Measurements from ENCODE around the gene NKX2-1.

Gene NKX2-1

GRCh38 chr14:36517242-36518030 is 2.6 kb downstream of the NKX2-1 start:
- no peak for DNase-seq (ENCODE audit: low read depth)

GRCh38 chr14:36516719-36517241 is 3.3 kb downstream of the NKX2-1 start:
- no peak for DNase-seq (ENCODE audit: low read depth)

- DNase-seq (ENCODE audit: low read depth) = no peak
These were observed 3.9 kb downstream of the NKX2-1 start for GRCh38 chr14:36515896-36516718.

GRCh38 chr14:36515105-36515593 is 4.9 kb downstream of the NKX2-1 start:
- no peak for DNase-seq (ENCODE audit: low read depth)

GRCh38 chr14:36514278-36515104 is 5.5 kb downstream of the NKX2-1 start:
- no peak for DNase-seq (ENCODE audit: low read depth)

- DNase-seq (ENCODE audit: low read depth) = no peak
These were observed 6.4 kb downstream of the NKX2-1 start for GRCh38 chr14:36513451-36514277.

- DNase-seq (ENCODE audit: low read depth) = no peak
These were observed 7.0 kb downstream of the NKX2-1 start for GRCh38 chr14:36513012-36513420.

GRCh38 chr14:36512585-36513003 is 7.4 kb downstream of the NKX2-1 start:
- DNase-seq (ENCODE audit: low read depth) = no peak

- DNase-seq (ENCODE audit: low read depth) = no peak
These were observed 7.9 kb downstream of the NKX2-1 start for GRCh38 chr14:36511981-36512584.

- no peak for DNase-seq (ENCODE audit: low read depth)
These were observed 9.2 kb downstream of the NKX2-1 start for GRCh38 chr14:36510874-36511273.

GRCh38 chr14:36510078-36510799 is 9.8 kb downstream of the NKX2-1 start:
- DNase-seq (ENCODE audit: low read depth) = no peak

GRCh38 chr14:36509069-36509917 is 10.7 kb downstream of the NKX2-1 start:
- no peak for DNase-seq (ENCODE audit: low read depth)

- no peak for DNase-seq (ENCODE audit: low read depth)
These were observed 11.5 kb downstream of the NKX2-1 start for GRCh38 chr14:36508418-36509068.

GRCh38 chr14:36507847-36508417 is 12.1 kb downstream of the NKX2-1 start:
- no peak for DNase-seq (ENCODE audit: low read depth)

- no peak for DNase-seq (ENCODE audit: low read depth)
These were observed 13.1 kb downstream of the NKX2-1 start for GRCh38 chr14:36506732-36507614.

GRCh38 chr14:36505892-36506731 is 13.9 kb downstream of the NKX2-1 start:
- no peak for DNase-seq (ENCODE audit: low read depth)

All from T follicular helper cell (primary cell).